Activated T-helper 1 cell treated with anti-CD3 and anti-CD28 coated beads, Interleukin-2, amount 50 U/mL, for 16 hours (primary cell): ENCODE measurements around the gene CYP2D6.
"Not testable (repeated sequence)": the region's sequence is repeated elsewhere in the genome, so short reads cannot be mapped to it uniquely, and the experiment has no call there.

Source experiments
- DNase-seq, 2 donors: peaks; one replicate each; pipeline ENCODE4 v3.0.0-alpha.2; 2020; ENCODE audit warnings: low read depth in 1 of 2, low spot score in 1 of 2

The CYP2D6 gene

GRCh38 chr22:42134100-42135020, 3.8 kb upstream of the CYP2D6 start:
- no peak for DNase-seq

- DNase-seq: no peak
Measured at GRCh38 chr22:42132457-42132856, 1.8 kb upstream of the CYP2D6 start.

- DNase-seq: no peak
Measured at GRCh38 chr22:42131562-42131961, 952 bp upstream of the CYP2D6 start.

GRCh38 chr22:42130182-42130581, 428 bp downstream of the CYP2D6 start:
- DNase-seq: not testable (repeated sequence)

- not testable (repeated sequence) for DNase-seq
Measured at GRCh38 chr22:42128776-42129694, 1.6 kb downstream of the CYP2D6 start.

- not testable (repeated sequence) for DNase-seq
Measured at GRCh38 chr22:42128007-42128406, 2.6 kb downstream of the CYP2D6 start.

- no peak for DNase-seq
Measured at GRCh38 chr22:42127606-42128005, 3.0 kb downstream of the CYP2D6 start.

- not testable (repeated sequence) for DNase-seq
Measured at GRCh38 chr22:42123529-42123928, 7.1 kb downstream of the CYP2D6 start.

- DNase-seq: not testable (repeated sequence)
Measured at GRCh38 chr22:42120231-42121021, 10.2 kb downstream of the CYP2D6 start.

- no peak for DNase-seq
Measured at GRCh38 chr22:42116848-42117424, 13.7 kb downstream of the CYP2D6 start.

GRCh38 chr22:42115420-42115830, 15.2 kb downstream of the CYP2D6 start:
- DNase-seq: not testable (repeated sequence)

GRCh38 chr22:42114721-42115120, 15.9 kb downstream of the CYP2D6 start:
- no peak for DNase-seq

- DNase-seq: not testable (repeated sequence)
Measured at GRCh38 chr22:42112793-42113192, 17.8 kb downstream of the CYP2D6 start.

GRCh38 chr22:42111798-42112197, 18.8 kb downstream of the CYP2D6 start:
- DNase-seq: no peak

- DNase-seq: no peak
Measured at GRCh38 chr22:42108848-42109247, 21.8 kb downstream of the CYP2D6 start.

- DNase-seq: not testable (repeated sequence)
Measured at GRCh38 chr22:42104332-42104860, 26.2 kb downstream of the CYP2D6 start.

GRCh38 chr22:42101199-42101598, 29.4 kb downstream of the CYP2D6 start:
- no peak for DNase-seq

- DNase-seq: no peak
Measured at GRCh38 chr22:42091455-42091782, 39.2 kb downstream of the CYP2D6 start.

GRCh38 chr22:42090596-42091454, 39.8 kb downstream of the CYP2D6 start, which contains the start of gene NDUFA6:
NDUFA6 (minus strand) TSS chr22:42090772; CDS start chr22:42090744, 28 bp downstream.
- peak; percentile 92 to 97 for DNase-seq
